ENCODE data around the gene CENPS. TPM values are rescaled to one million over a fixed set of nuclear protein-coding genes. Genes with fewer than 3 reads are reported as not detected.

Gene CENPS
- 1 to 10 TPM; 6.4 to 9.5 TPM for total RNA-seq
- polyA plus RNA-seq, result 10 to 100 TPM in 1 of 3 donors, 1 to 10 TPM in 2; 8.6 to 11.2 (median 9.4) TPM
- total RNA-seq, result 0 to 1.5 (median 0.24) reads per million in 6 experiments

GRCh38 chr1:10430216-10431069 lies at the start of gene CENPS:
CENPS (plus strand) TSS chr1:10430433; CDS start chr1:10430518, 85 bp downstream.
- Mint-ChIP-seq H3K4me1 (peaks cover 3 to 31% (median 14%) of the 10 kb centered on the region in 4 donors), H3K27ac (peak within 1 kb of the TSS; percentile 79 to 96 (median 92)), H3K27me3 (no peaks in the 10 kb centered on the region), H3K36me3 (no peaks in the 10 kb centered on the region), H3K9me3 (no peaks in the 10 kb centered on the region), H3K4me3 (peak within 1 kb of the TSS; percentile 85 to 95 (median 89))
- ATAC-seq (peak; percentile 86 to 87), DNase-seq (peak; percentile 72 to 95 (median 90))
- POLR2A ChIA-PET, result interaction anchor here (0.6 to 2.1 kb wide), 12 partner anchors 12 to 487 kb away, joined by 3 to 11 read pairs (median 4); partner anchors contain the start of genes DFFA, KIF1B, LZIC and NMNAT1

- H3K27ac Mint-ChIP-seq, result peak overlapping the region in 1 of 10 donors; percentile 2
- H3K4me1 Mint-ChIP-seq, result peaks cover 0 to 3% (median 0%) of the 10 kb centered on the region in 4 donors
- H3K36me3 Mint-ChIP-seq, result peaks cover 0 to 13% (median 8%) of the 10 kb centered on the region in 3 donors
- ATAC-seq, result no peak
- H3K4me3 Mint-ChIP-seq, result no peak overlapping the region
- no peaks in the 10 kb centered on the region for H3K9me3 Mint-ChIP-seq
- DNase-seq, result no peak
- POLR2A ChIA-PET, result no interaction called here
- H3K27me3 Mint-ChIP-seq, result no peaks in the 10 kb centered on the region
Observed at GRCh38 chr1:10380594-10381275, 49.5 kb upstream of the CENPS start.

GRCh38 chr1:10383630-10384029 lies 46.6 kb upstream of the CENPS start:
- H3K4me3 Mint-ChIP-seq, result no peak overlapping the region
- H3K9me3 Mint-ChIP-seq, result no peaks in the 10 kb centered on the region
- POLR2A ChIA-PET, result no interaction called here
- peaks cover 4 to 13% (median 8%) of the 10 kb centered on the region in 4 donors for H3K4me1 Mint-ChIP-seq
- H3K27me3 Mint-ChIP-seq, result no peaks in the 10 kb centered on the region
- ATAC-seq (no peak), DNase-seq (no peak)
- peak overlapping the region in 1 of 10 donors; percentile 33 for H3K27ac Mint-ChIP-seq
- H3K36me3 Mint-ChIP-seq, result peaks cover 0 to 3% (median 0%) of the 10 kb centered on the region in 3 donors

GRCh38 chr1:10384219-10384618 lies 46.0 kb upstream of the CENPS start:
- Mint-ChIP-seq H3K4me1 (peaks cover 4 to 13% (median 9%) of the 10 kb centered on the region in 4 donors), H3K36me3 (peaks cover 0 to 3% (median 0%) of the 10 kb centered on the region in 3 donors), H3K27ac (peak overlapping the region in 1 of 10 donors; percentile 33), H3K4me3 (no peak overlapping the region), H3K9me3 (no peaks in the 10 kb centered on the region), H3K27me3 (no peaks in the 10 kb centered on the region)
- POLR2A ChIA-PET, result no interaction called here
- no peak for DNase-seq
- ATAC-seq, result no peak

GRCh38 chr1:10386761-10387676 lies 43.2 kb upstream of the CENPS start:
- POLR2A ChIA-PET, result interaction anchor here (0.6 to 1.8 kb wide), 2 partner anchors 10 to 12 kb away, joined by 3 to 5 read pairs; partner anchors contain the start of gene PGD
- no peaks in the 10 kb centered on the region for H3K27me3 Mint-ChIP-seq
- ATAC-seq (no peak), DNase-seq (no peak)
- no peaks in the 10 kb centered on the region for H3K9me3 Mint-ChIP-seq
- H3K36me3 Mint-ChIP-seq, result peaks cover 0 to 3% (median 0%) of the 10 kb centered on the region in 3 donors
- peaks cover 4 to 13% (median 9%) of the 10 kb centered on the region in 4 donors for H3K4me1 Mint-ChIP-seq
- no peak overlapping the region for H3K27ac Mint-ChIP-seq
- no peak overlapping the region for H3K4me3 Mint-ChIP-seq

GRCh38 chr1:10387677-10388386 lies 42.4 kb upstream of the CENPS start:
- DNase-seq (peak in 1 of 10 donors; percentile 5), ATAC-seq (no peak)
- no peaks in the 10 kb centered on the region for H3K9me3 Mint-ChIP-seq
- H3K27ac Mint-ChIP-seq, result no peak overlapping the region
- no peak overlapping the region for H3K4me3 Mint-ChIP-seq
- no peaks in the 10 kb centered on the region for H3K27me3 Mint-ChIP-seq
- POLR2A ChIA-PET, result interaction anchor here (0.6 to 1.8 kb wide), 2 partner anchors 11 kb away, joined by 3 to 5 read pairs; partner anchors contain the start of gene PGD
- peaks cover 0 to 3% (median 0%) of the 10 kb centered on the region in 3 donors for H3K36me3 Mint-ChIP-seq
- H3K4me1 Mint-ChIP-seq, result peaks cover 4 to 13% (median 9%) of the 10 kb centered on the region in 4 donors

GRCh38 chr1:10388387-10388715 lies 41.9 kb upstream of the CENPS start:
- Mint-ChIP-seq H3K27me3 (no peaks in the 10 kb centered on the region), H3K9me3 (no peaks in the 10 kb centered on the region), H3K4me1 (peaks cover 2 to 13% (median 9%) of the 10 kb centered on the region in 4 donors), H3K4me3 (no peak overlapping the region), H3K36me3 (peaks cover 0 to 2% (median 0%) of the 10 kb centered on the region in 3 donors), H3K27ac (peak overlapping the region in 1 of 10 donors; percentile 15)
- no peak for ATAC-seq
- POLR2A ChIA-PET, result interaction anchor here (1.8 kb wide), 1 partner anchor 10 kb away, joined by 5 read pairs; the partner anchor contains the start of gene PGD
- DNase-seq, result no peak

- ATAC-seq, result no peak
- DNase-seq, result no peak
- no peaks in the 10 kb centered on the region for H3K36me3 Mint-ChIP-seq
- POLR2A ChIA-PET, result no interaction called here
- no peak overlapping the region for H3K4me3 Mint-ChIP-seq
- H3K9me3 Mint-ChIP-seq, result peaks cover 0 to 2% (median 0%) of the 10 kb centered on the region in 9 donors
- peaks cover 1 to 13% (median 9%) of the 10 kb centered on the region in 4 donors for H3K4me1 Mint-ChIP-seq
- H3K27ac Mint-ChIP-seq, result no peak overlapping the region
- H3K27me3 Mint-ChIP-seq, result no peaks in the 10 kb centered on the region
Observed at GRCh38 chr1:10389271-10389973, 40.8 kb upstream of the CENPS start.

GRCh38 chr1:10396870-10397269 lies 33.4 kb upstream of the CENPS start:
- POLR2A ChIA-PET, result interaction anchor here (1.0 kb wide), 1 partner anchor 15 kb away, joined by 3 read pairs; no protein-coding TSS in a partner anchor
- no peak for DNase-seq
- peaks cover 0 to 7% (median 0%) of the 10 kb centered on the region in 3 donors for H3K36me3 Mint-ChIP-seq
- no peaks in the 10 kb centered on the region for H3K27me3 Mint-ChIP-seq
- peaks cover 10 to 26% (median 19%) of the 10 kb centered on the region in 4 donors for H3K4me1 Mint-ChIP-seq
- H3K27ac Mint-ChIP-seq, result peak overlapping the region in 2 of 10 donors; percentile 2 to 11
- H3K9me3 Mint-ChIP-seq, result peaks cover 0 to 2% (median 0%) of the 10 kb centered on the region in 9 donors
- no peak for ATAC-seq
- H3K4me3 Mint-ChIP-seq, result peak overlapping the region in 9 of 10 donors; percentile 13 to 67 (median 42)

- no peak for DNase-seq
- Mint-ChIP-seq H3K4me1 (peaks cover 10 to 26% (median 19%) of the 10 kb centered on the region in 4 donors), H3K27ac (peak overlapping the region; percentile 72 to 94 (median 87)), H3K9me3 (peaks cover 0 to 2% (median 0%) of the 10 kb centered on the region in 9 donors), H3K4me3 (peak overlapping the region; percentile 94 to 98 (median 95)), H3K36me3 (peaks cover 0 to 18% (median 0%) of the 10 kb centered on the region in 3 donors), H3K27me3 (no peaks in the 10 kb centered on the region)
- peak; percentile 51 to 64 for ATAC-seq
- POLR2A ChIA-PET, result interaction anchor here (0.6 to 2.0 kb wide), 7 partner anchors 10 to 97 kb away, joined by 3 to 11 read pairs (median 3); partner anchors contain the start of genes CENPS, DFFA and PEX14
Observed at GRCh38 chr1:10398278-10398733, 31.9 kb upstream of the CENPS start.

Measured in naive thymus-derived CD8-positive, alpha-beta T cell (primary cell).